Measurements from ENCODE around the gene SSRP1.

DNA sequence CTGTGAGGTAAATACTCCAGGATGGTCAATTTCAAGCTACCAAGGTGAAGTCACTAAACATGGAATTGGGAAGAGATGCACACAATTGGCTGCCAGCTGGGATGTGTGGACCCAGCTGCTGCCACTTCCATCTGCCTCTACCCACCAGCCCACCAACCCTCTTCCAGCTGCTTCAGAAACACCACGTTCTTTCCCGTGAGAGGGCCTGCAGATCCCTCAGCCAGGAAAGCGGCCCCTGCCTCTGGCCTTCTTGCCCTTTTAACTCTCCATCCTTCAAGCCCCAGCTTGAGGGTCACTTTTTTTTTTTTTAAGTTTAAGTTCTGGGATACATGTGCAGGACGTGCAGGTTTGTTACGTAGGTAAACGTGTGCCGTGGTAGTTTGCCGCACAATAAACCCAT lies 25.3 kb upstream of the SSRP1 start:
- TF ChIP-seq, protein P1, sequence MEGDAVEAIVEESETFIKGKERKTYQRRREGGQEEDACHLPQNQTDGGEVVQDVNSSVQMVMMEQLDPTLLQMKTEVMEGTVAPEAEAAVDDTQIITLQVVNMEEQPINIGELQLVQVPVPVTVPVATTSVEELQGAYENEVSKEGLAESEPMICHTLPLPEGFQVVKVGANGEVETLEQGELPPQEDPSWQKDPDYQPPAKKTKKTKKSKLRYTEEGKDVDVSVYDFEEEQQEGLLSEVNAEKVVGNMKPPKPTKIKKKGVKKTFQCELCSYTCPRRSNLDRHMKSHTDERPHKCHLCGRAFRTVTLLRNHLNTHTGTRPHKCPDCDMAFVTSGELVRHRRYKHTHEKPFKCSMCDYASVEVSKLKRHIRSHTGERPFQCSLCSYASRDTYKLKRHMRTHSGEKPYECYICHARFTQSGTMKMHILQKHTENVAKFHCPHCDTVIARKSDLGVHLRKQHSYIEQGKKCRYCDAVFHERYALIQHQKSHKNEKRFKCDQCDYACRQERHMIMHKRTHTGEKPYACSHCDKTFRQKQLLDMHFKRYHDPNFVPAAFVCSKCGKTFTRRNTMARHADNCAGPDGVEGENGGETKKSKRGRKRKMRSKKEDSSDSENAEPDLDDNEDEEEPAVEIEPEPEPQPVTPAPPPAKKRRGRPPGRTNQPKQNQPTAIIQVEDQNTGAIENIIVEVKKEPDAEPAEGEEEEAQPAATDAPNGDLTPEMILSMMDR (IDR thresholded peaks at IDR 0.05; ENCODE audit: low read depth, low read length): no peak
- no peak for TF ChIP-seq POLR2A (IDR thresholded peaks at IDR 0.05; ENCODE audit: extremely low read depth, insufficient read length)
- TF ChIP-seq, protein P2, sequence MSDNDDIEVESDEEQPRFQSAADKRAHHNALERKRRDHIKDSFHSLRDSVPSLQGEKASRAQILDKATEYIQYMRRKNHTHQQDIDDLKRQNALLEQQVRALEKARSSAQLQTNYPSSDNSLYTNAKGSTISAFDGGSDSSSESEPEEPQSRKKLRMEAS (IDR thresholded peaks at IDR 0.05; ENCODE audit: low read depth, low read length): no peak
- no peak for TF ChIP-seq MYC (IDR thresholded peaks at IDR 0.05; ENCODE audit: low read depth, low read length)

Measured in NB4 (cell line).